Lower lobe of right lung (tissue), 2 donors: ENCODE data around the gene HLA-B. TPM values are rescaled to one million over a fixed set of nuclear protein-coding genes. Genes with fewer than 3 reads are reported as not detected.

ENCODE experiments used
- ATAC-seq, 2 donors: fragments of 200-7000 bp; cut with Tn5 transposase; one replicate each; pipeline ENCODE4 v1.9.1; 2020 to 2022; ENCODE audit warnings: mild to moderate bottlenecking in 2 of 2, moderate library complexity in 2 of 2
- DNase-seq: peaks from one replicate; pipeline ENCODE4 v3.0.0-alpha.2; 2020
- H3K27ac ChIP-seq: fragments of 200-600 bp; one replicate; pipeline ENCODE4 v1.8.0; 2022
- H3K27me3 ChIP-seq: fragments of 200-600 bp; one replicate; pipeline ENCODE4 v1.8.0; 2022; ENCODE audit warnings: low read depth
- H3K36me3 ChIP-seq: fragments of 200-600 bp; one replicate; pipeline ENCODE4 v1.8.0; 2022; ENCODE audit warnings: mild to moderate bottlenecking
- H3K4me1 ChIP-seq: fragments of 200-600 bp; one replicate; pipeline ENCODE4 v1.8.0; 2022
- H3K4me3 ChIP-seq: fragments of 200-600 bp; one replicate; pipeline ENCODE4 v1.8.0; 2022; ENCODE audit warnings: mild to moderate bottlenecking
- H3K9me3 ChIP-seq: fragments of 200-600 bp; one replicate; pipeline ENCODE4 v1.8.0; 2022
- CTCF ChIP-seq: fragments of 200-600 bp; IDR thresholded peaks from one replicate; pipeline ENCODE4 v1.8.0; 2022; ENCODE audit warnings: antibody characterized with exemption, mild to moderate bottlenecking
- intact Hi-C: fragments of 100-400 bp; cut with DNase I; formaldehyde crosslinking; loops from one replicate; pipeline ENCODE4 v1.11.0; 2022
- total RNA-seq: library from RNA; stranded (reverse); fragmentation: NEBNext Ultra II Directional; extraction: Animal tissue kit (Norgen Biotek cat#: 25700); gene quantifications from one replicate; pipeline ENCODE4 v1.2.1, GENCODE V29; 2021
- donor health status: DM: no; HTN: yes; CAD: no; lungs with severe emphysema.

The HLA-B gene
- total RNA-seq, 1 donor from 2014 or later: 2,736 TPM

- H3K27ac ChIP-seq: no peak overlapping the region
- TF ChIP-seq CTCF: no peak
- no peaks in the 10 kb centered on the region for H3K36me3 ChIP-seq
- no peaks in the 10 kb centered on the region for H3K27me3 ChIP-seq
- ATAC-seq (no peak), DNase-seq (no peak)
- intact Hi-C loops: loop anchor here (10.0 kb wide), 2 partner anchors 174 to 234 kb away; partner anchors contain the start of gene PSORS1C2
- H3K4me1 ChIP-seq: peaks cover 10% of the 10 kb centered on the region
- H3K4me3 ChIP-seq: no peak overlapping the region
- no peaks in the 10 kb centered on the region for H3K9me3 ChIP-seq
These were observed 11.5 kb upstream of the HLA-B start for GRCh38 chr6:31368461-31368860.

- Histone ChIP-seq H3K4me1 (peaks cover 10% of the 10 kb centered on the region), H3K4me3 (peak overlapping the region; percentile 49), H3K36me3 (no peaks in the 10 kb centered on the region), H3K27me3 (no peaks in the 10 kb centered on the region), H3K27ac (no peak overlapping the region), H3K9me3 (no peaks in the 10 kb centered on the region)
- ATAC-seq (peak; percentile 99), DNase-seq (peak; percentile 93)
- intact Hi-C loops: loop anchor here (10.0 kb wide), 2 partner anchors 172 to 232 kb away; partner anchors contain the start of gene PSORS1C2
- TF ChIP-seq CTCF: peak; percentile 95
These were observed 9.9 kb upstream of the HLA-B start for GRCh38 chr6:31366693-31367470.

- intact Hi-C loops: loop anchor here (10.0 kb wide), 2 partner anchors 171 to 231 kb away; partner anchors contain the start of gene PSORS1C2
- H3K9me3 ChIP-seq: no peaks in the 10 kb centered on the region
- no peak for TF ChIP-seq CTCF
- H3K36me3 ChIP-seq: no peaks in the 10 kb centered on the region
- H3K4me1 ChIP-seq: peaks cover 10% of the 10 kb centered on the region
- H3K4me3 ChIP-seq: no peak overlapping the region
- H3K27me3 ChIP-seq: no peaks in the 10 kb centered on the region
- ATAC-seq (no peak), DNase-seq (no peak)
- no peak overlapping the region for H3K27ac ChIP-seq
These were observed 8.9 kb upstream of the HLA-B start for GRCh38 chr6:31365864-31366263.

- no peaks in the 10 kb centered on the region for H3K27me3 ChIP-seq
- no peak for TF ChIP-seq CTCF
- no peak overlapping the region for H3K4me3 ChIP-seq
- ATAC-seq (no peak), DNase-seq (no peak)
- H3K36me3 ChIP-seq: no peaks in the 10 kb centered on the region
- H3K9me3 ChIP-seq: no peaks in the 10 kb centered on the region
- no peak overlapping the region for H3K27ac ChIP-seq
- H3K4me1 ChIP-seq: peaks cover 10% of the 10 kb centered on the region
- intact Hi-C loops: loop anchor here (10.0 kb wide), 2 partner anchors 169 to 229 kb away; partner anchors contain the start of gene PSORS1C2
These were observed 6.8 kb upstream of the HLA-B start for GRCh38 chr6:31363811-31364210.

GRCh38 chr6:31362751-31363150, 5.8 kb upstream of the HLA-B start:
- H3K4me1 ChIP-seq: peaks cover 10% of the 10 kb centered on the region
- intact Hi-C loops: loop anchor here (10.0 kb wide), 2 partner anchors 168 to 228 kb away; partner anchors contain the start of gene PSORS1C2
- TF ChIP-seq CTCF: no peak
- H3K36me3 ChIP-seq: no peaks in the 10 kb centered on the region
- H3K9me3 ChIP-seq: no peaks in the 10 kb centered on the region
- ATAC-seq: no peak
- H3K4me3 ChIP-seq: no peak overlapping the region
- no peak overlapping the region for H3K27ac ChIP-seq
- H3K27me3 ChIP-seq: no peaks in the 10 kb centered on the region
- no peak for DNase-seq
